PFSK-1 (cell line): Measurements from ENCODE around the gene PVALEF.

Experiments
- FOXP2 ChIP-seq: optimal IDR thresholded peaks from 2 replicates; pipeline ENCODE3; 2011; ENCODE audit warnings: borderline replicate concordance, control low read depth, inconsistent platforms; ENCODE audit not compliant: insufficient read depth; ENCODE audit errors: extremely low read length, extremely low read depth
- POLR2AphosphoS5 ChIP-seq: IDR thresholded peaks from 2 replicates; pipeline ENCODE4 v1.6.1; 2012; ENCODE audit warnings: low read depth, mild to moderate bottlenecking, control low read depth, low read length, moderate library complexity
- REST ChIP-seq, 2 experiments: IDR thresholded peaks; 2 replicates each; pipeline versions ENCODE4 v1.6.1 to v1.8.0; 2011 to 2012; ENCODE audit warnings: low read depth in 2 of 2, low read length in 2 of 2, control low read depth in 1 of 2, inconsistent platforms in 1 of 2, mild to moderate bottlenecking in 1 of 2, moderate library complexity in 1 of 2; ENCODE audit not compliant: insufficient read depth in 1 of 2
- SIN3A ChIP-seq: IDR thresholded peaks from 2 replicates; pipeline ENCODE4 v1.6.1; 2012; ENCODE audit warnings: mild to moderate bottlenecking, low read length, moderate library complexity, borderline replicate concordance; ENCODE audit not compliant: insufficient read depth
- TAF1 ChIP-seq: IDR thresholded peaks from 2 replicates; pipeline ENCODE4 v1.6.1; 2012; ENCODE audit warnings: low read length, control low read depth, borderline replicate concordance; ENCODE audit not compliant: insufficient read depth

GRCh38 chr17:81166033-81166492 is 756 bp downstream of the PVALEF start, which contains the start of gene AATK:
- no peak for TF ChIP-seq POLR2AphosphoS5
- TF ChIP-seq TAF1 = no peak
- TF ChIP-seq REST (IDR thresholded peaks at IDR 0.05; ENCODE audit: insufficient read depth in 1 of 2, low read depth in 2 of 2, low read length in 2 of 2) = no peak
- TF ChIP-seq SIN3A = no peak
- TF ChIP-seq FOXP2 = no peak
